GM19397 (cell line): ENCODE measurements around the gene ICAM5.
A peak's percentile ranks its signal among the peaks of the same experiment; 100 is the strongest.

ENCODE experiments used
- ATAC-seq: cut with Tn5 transposase; IDR thresholded peaks from one replicate; pipeline ENCODE4 v1.9.1; 2021; ENCODE audit warnings: mild to moderate bottlenecking, moderate library complexity; ENCODE audit not compliant: unreplicated experiment

ICAM5 gene

DNA sequence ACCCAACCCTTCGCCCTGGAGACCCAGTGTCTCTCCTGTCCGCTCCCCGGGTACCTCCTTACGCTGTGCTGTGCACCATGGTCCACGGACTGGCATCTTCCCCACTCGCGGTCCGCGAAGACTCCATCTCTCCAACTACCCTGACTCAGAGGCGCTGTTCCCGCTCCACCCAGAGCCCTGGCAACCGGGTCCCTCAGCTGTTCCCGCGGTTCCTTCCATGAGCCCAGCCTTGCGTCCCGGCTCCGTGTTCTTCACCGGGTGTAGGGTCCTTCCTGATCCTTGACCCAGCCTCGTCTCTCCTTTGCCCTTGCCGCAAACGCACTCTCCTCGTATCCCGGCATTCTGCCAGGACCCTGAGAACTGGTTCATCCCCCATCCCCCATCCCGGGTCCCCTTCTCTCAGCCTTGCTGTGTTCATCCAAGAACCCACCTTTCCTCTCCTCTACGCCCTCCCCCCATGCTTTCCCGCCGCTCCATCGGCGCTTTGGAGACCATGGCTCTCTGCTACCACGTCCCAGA is 664 bp downstream of the ICAM5 start:
- no peak for ATAC-seq

DNA sequence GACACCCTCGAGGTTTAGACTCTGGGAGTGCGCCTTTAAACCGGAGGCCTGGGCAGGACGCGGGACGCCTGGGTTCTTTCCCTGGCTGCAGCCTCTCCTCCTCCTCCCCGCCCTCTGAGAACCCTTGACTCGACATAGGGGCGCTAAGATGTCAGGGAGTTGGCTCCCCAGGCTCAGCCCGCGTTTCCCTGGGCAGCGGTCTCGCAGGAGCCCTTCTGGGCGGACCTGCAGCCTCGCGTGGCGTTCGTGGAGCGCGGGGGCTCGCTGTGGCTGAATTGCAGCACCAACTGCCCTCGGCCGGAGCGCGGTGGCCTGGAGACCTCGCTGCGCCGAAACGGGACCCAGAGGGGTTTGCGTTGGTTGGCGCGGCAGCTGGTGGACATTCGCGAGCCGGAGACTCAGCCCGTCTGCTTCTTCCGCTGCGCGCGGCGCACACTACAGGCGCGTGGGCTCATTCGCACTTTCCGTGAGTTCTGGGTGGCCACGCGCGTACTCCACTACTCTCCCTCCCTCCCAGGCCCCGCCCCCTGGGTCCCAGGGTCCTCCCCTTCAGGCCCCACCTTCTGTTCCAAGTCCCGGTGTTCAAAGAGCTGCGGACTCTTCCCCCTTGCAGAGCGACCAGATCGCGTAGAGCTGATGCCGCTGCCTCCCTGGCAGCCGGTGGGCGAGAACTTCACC is 1.3 kb downstream of the ICAM5 start:
- no peak for ATAC-seq

DNA sequence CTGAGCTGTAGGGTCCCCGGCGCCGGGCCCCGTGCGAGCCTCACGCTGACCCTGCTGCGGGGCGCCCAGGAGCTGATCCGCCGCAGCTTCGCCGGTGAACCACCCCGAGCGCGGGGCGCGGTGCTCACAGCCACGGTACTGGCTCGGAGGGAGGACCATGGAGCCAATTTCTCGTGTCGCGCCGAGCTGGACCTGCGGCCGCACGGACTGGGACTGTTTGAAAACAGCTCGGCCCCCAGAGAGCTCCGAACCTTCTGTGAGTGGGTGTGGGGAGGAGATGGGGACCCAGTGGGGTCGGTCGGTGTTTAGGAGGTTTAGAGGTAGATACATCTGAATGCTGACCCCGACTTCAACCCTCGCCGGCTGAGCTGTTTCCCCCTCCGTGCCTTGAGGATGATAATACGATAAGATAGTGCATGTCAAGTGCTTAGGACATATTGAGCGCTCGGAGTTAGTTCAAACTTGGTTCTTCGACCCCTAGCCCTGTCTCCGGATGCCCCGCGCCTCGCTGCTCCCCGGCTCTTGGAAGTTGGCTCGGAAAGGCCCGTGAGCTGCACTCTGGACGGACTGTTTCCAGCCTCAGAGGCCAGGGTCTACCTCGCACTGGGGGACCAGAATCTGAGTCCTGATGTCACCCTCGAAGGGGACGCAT is 1.9 kb downstream of the ICAM5 start:
- no peak for ATAC-seq

DNA sequence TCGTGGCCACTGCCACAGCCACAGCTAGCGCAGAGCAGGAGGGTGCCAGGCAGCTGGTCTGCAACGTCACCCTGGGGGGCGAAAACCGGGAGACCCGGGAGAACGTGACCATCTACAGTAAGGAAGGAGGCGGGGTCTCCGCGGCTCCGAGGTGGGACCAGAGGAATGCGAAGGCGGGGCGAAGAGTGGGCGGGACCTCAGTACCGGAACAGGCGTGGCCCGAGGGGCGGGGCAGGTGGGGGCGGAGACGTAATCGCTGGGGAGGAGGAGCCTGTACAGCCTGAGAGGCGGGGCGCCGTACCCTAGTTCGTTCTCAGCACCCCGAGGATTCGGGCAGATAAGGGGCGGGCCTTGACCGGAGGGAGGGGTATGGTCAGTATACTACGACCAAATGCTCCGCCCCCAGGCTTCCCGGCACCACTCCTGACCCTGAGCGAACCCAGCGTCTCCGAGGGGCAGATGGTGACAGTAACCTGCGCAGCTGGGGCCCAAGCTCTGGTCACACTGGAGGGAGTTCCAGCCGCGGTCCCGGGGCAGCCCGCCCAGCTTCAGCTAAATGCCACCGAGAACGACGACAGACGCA is 2.5 kb downstream of the ICAM5 start:
- peak; percentile 45 for ATAC-seq

- ATAC-seq = no peak
Observed at GRCh38 chr19:10292789-10293636, 3.3 kb downstream of the ICAM5 start.

DNA sequence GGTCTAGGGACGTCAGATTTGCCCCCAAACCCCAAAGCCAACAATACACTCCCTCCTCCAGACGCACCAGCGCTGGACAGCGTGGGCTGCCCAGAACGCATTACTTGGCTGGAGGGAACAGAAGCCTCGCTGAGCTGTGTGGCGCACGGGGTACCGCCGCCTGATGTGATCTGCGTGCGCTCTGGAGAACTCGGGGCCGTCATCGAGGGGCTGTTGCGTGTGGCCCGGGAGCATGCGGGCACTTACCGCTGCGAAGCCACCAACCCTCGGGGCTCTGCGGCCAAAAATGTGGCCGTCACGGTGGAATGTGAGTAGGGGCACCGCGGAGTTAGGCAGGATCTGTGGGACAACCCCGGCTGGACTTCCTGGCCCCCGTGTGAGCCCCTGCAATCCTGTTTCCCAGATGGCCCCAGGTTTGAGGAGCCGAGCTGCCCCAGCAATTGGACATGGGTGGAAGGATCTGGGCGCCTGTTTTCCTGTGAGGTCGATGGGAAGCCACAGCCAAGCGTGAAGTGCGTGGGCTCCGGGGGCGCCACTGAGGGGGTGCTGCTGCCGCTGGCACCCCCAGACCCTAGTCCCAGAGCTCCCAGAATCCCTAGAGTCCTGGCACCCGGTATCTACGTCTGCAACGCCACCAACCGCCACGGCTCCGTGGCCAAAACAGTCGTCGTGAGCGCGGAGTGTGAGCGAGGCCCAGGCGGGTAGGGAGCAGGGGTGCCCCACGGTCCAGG is 4.0 kb downstream of the ICAM5 start:
- ATAC-seq = no peak

DNA sequence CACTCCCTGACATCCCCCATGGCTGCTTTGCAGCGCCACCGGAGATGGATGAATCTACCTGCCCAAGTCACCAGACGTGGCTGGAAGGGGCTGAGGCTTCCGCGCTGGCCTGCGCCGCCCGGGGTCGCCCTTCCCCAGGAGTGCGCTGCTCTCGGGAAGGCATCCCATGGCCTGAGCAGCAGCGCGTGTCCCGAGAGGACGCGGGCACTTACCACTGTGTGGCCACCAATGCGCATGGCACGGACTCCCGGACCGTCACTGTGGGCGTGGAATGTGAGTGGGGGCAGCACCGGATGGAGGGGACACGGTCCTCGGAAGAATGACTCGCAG is 4.6 kb downstream of the ICAM5 start:
- no peak for ATAC-seq

- ATAC-seq = no peak
Observed at GRCh38 chr19:10295305-10295846, 5.6 kb downstream of the ICAM5 start.

GRCh38 chr19:10295847-10296591 is 6.3 kb downstream of the ICAM5 start:
- no peak for ATAC-seq

DNA sequence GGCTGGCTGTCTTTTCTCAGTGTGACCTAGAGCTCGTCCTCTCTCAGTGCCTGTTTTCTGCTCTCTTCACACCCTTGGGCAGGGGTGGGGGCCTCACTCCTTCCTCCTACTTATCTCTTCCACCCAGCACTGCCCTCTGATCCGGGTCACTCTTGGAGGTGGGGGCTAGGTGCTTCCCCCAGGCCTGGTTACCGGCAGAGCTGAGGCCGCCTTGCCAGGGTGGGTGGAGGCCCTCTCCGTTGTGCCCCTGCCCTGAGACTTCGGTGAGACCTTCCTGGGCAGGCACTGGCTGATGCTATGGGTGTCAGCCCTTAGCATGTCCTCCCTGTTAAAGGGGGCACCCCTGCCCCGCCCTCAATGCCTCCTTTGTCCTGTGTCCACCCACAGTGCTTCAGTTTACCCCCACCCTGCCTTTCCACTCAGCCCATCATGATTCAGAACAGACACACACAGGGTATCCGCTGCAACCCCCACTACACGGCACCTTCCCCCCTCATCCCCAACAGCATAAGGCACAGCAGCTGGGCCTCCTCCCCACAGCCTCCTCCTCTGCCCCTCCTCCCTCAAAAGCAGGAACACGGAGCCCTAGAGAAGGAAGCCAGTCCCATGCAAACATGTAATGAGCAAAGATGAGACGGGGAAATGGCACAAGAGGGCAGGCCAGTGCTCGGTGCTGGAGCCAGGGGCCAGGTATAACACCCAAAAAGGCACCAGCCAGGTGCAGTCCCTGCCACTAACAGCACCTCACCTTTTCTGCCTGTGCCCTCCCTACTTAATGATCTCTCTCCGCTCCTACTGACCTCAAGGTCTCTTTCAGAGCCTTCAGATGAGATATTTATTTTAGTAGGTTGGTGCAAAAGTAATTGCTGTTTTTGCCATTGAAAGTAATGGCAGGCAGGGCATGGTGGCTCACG is 10.1 kb downstream of the ICAM5 start:
- no peak for ATAC-seq

- no peak for ATAC-seq
Observed at GRCh38 chr19:10305139-10305806, 15.5 kb downstream of the ICAM5 start.

GRCh38 chr19:10306327-10306726 is 16.6 kb downstream of the ICAM5 start:
- no peak for ATAC-seq

DNA sequence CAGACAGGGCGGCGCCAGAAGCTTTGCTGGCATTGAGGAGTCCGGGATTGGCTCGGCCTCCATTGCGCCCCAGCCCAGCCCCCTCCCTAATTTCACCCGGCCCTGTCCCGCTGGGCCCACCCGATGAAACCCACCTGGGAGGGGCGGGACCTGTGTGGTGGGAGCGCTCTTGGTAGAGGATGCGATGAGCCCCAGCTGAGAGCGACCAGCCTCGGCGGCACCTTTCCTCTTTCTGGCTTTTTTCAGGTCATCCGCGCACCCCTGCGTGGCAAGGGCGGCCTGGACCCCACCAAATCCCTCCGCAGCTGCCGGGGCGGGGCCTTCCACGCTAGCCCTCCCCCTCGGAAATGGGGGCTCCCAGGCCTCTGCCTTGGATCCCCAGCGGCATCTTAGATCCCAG is 19.7 kb downstream of the ICAM5 start, which contains the start of gene ZGLP1:
Gene ZGLP1 (minus strand): TSS at position 393 of the 400 bp plus-strand sequence.
- no peak for ATAC-seq

DNA sequence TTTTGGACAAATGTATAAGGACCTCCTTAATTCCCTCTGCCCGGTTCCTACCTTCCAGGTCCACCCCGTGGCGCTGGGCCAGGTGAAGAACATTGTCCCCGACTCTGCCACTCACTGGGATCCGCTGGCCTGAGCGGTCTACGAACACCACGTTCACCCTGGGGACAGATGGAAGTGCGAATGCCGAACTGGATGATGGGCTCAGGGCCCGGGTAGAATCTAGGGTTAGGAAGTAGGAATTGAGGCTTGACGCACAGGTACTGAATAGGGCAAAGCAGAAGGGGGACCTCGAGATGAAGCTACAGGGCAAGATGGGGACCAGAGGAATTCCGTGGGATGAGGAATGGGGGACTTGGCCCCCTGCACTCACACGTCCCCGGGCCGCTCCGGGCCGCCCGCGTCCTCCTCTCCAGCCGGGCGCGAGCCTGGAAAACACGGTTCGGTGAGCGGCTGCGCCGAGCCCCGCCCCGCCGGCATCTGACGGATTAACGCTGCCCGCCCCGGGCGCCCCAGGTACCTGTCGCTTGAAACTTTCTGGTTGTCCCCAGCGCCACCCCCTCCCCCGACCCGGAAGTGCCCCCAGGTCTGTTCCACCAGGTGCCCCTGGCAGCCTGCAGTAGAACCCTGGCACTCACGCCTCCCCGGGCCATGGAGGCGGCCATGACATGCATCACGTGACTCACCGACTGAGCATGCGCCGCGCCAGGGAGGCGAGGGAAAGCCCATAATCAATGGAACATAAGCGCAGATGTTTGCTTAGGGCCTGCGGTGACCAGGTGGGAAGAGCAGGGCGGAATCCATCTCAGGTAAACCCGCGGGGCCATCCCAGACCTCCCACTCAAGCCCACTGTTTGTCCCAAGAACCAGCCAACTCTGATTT is 25.8 kb downstream of the ICAM5 start, which contains the start of gene FDX2:
Gene FDX2 (minus strand): TSS at position 681 of the 880 bp plus-strand sequence. CDS start 19 bp downstream, at position 662.
- ATAC-seq = peak; percentile 68

- no peak for ATAC-seq
Observed at GRCh38 chr19:10316229-10317044, 26.7 kb downstream of the ICAM5 start.
